KMS-11 (cell line): Measurements from ENCODE around the gene PPP4C.

Experiments used
- H2AFZ ChIP-seq: fragments of 200-600 bp; sonication (generic); 2 replicates; pipeline ENCODE4 v1.6.1; 2016; ENCODE audit warnings: antibody characterized with exemption, mixed run types, low read depth
- H3K27ac ChIP-seq: fragments of 200-600 bp; sonication (generic); 2 replicates; pipeline ENCODE4 v1.6.1; 2016; ENCODE audit warnings: mild to moderate bottlenecking, mixed run types
- H3K27me3 ChIP-seq: fragments of 200-600 bp; sonication (generic); 2 replicates; pipeline ENCODE4 v1.6.1; 2017; ENCODE audit warnings: mild to moderate bottlenecking, low read depth, mixed run types, moderate library complexity; ENCODE audit not compliant: insufficient read depth
- H3K36me3 ChIP-seq: fragments of 200-600 bp; sonication (generic); 2 replicates; pipeline ENCODE4 v1.6.1; 2017; ENCODE audit warnings: mild to moderate bottlenecking, mixed run types; ENCODE audit not compliant: insufficient read depth
- H3K4me1 ChIP-seq: fragments of 200-600 bp; sonication (generic); 2 replicates; pipeline ENCODE4 v1.6.1; 2016; ENCODE audit warnings: mild to moderate bottlenecking, low read depth, mixed run types; ENCODE audit not compliant: poor library complexity, severe bottlenecking
- H3K4me2 ChIP-seq: fragments of 200-600 bp; sonication (generic); 2 replicates; pipeline ENCODE4 v1.7.0; 2016; ENCODE audit warnings: mild to moderate bottlenecking, mixed run types
- H3K4me3 ChIP-seq: fragments of 200-600 bp; sonication (generic); IDR thresholded peaks from 2 replicates; pipeline ENCODE4 v1.6.1; 2017; ENCODE audit warnings: low read depth, low read length, mixed read lengths; ENCODE audit not compliant: insufficient read depth
- H3K79me2 ChIP-seq: fragments of 200-600 bp; sonication (generic); 2 replicates; pipeline ENCODE4 v1.6.1; 2016; ENCODE audit warnings: low read depth, mixed run types; ENCODE audit not compliant: insufficient read depth
- H3K9ac ChIP-seq: fragments of 200-600 bp; sonication (generic); 2 replicates; pipeline ENCODE4 v1.6.1; 2016; ENCODE audit warnings: mild to moderate bottlenecking, mixed run types
- H4K20me1 ChIP-seq: fragments of 200-600 bp; sonication (generic); 2 replicates; pipeline ENCODE4 v1.6.1; 2016; ENCODE audit warnings: mild to moderate bottlenecking, mixed run types; ENCODE audit not compliant: insufficient read depth
- CTCF ChIP-seq: fragments of 200-600 bp; sonication (generic); conservative IDR thresholded peaks from 2 replicates; pipeline ENCODE4 v1.6.1; 2017; ENCODE audit warnings: low read depth, mild to moderate bottlenecking, antibody characterized with exemption, low read length, moderate library complexity, mixed read lengths

The PPP4C gene

GRCh38 chr16:30082545-30083090 is 6.8 kb downstream of the PPP4C start:
- Histone ChIP-seq H3K79me2 (peaks cover 23% of the 10 kb centered on the region), H3K27me3 (no peaks in the 10 kb centered on the region), H3K4me2 (no peak overlapping the region), H3K4me3 (no peak overlapping the region), H3K36me3 (peaks cover 3% of the 10 kb centered on the region; the same call in 1 of the 2 replicates), H4K20me1 (no peaks in the 10 kb centered on the region), H3K4me1 (peaks cover 5% of the 10 kb centered on the region), H3K9ac (no peak overlapping the region), H3K27ac (no peak overlapping the region), H2AFZ (no peak overlapping the region)
- no peak for TF ChIP-seq CTCF

DNA sequence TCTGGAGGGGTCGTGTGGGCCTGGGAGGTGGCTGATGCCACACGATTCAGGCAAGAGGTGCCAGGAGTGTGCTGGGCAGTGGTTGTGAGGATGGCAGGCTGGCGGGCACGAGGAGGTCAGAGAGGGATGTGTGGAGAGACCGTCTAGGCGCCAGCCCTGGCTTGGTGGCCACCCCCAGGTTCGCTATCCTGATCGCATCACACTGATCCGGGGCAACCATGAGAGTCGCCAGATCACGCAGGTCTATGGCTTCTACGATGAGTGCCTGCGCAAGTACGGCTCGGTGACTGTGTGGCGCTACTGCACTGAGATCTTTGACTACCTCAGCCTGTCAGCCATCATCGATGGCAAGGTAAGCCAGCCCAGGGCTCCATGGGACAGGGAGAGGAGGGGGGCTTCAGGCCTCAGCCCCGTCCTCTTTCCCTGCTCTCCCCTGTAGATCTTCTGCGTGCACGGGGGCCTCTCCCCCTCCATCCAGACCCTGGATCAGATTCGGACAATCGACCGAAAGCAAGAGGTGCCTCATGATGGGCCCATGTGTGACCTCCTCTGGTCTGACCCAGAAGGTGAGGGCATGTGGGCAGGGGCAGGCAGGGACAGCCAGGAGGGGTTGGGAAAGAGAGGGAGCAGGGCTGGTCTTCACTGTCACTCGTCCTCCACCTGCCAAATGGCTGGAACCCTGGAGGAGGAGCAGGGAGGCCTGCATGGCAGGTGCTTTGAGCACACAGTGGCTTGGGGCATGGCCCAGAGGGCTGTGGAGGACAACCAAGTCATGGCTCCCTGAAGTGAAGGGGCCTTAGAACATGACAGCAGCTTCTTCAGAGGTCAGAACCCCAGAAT is 7.6 kb downstream of the PPP4C start:
- H3K79me2 ChIP-seq, result peaks cover 15% of the 10 kb centered on the region
- H3K36me3 ChIP-seq, result peaks cover 3% of the 10 kb centered on the region; the same call in 1 of the 2 replicates
- H3K4me1 ChIP-seq, result peaks cover 7% of the 10 kb centered on the region
- H3K27ac ChIP-seq, result no peak overlapping the region
- no peak overlapping the region for H3K4me2 ChIP-seq
- H3K9ac ChIP-seq, result no peak overlapping the region
- H3K27me3 ChIP-seq, result no peaks in the 10 kb centered on the region
- no peak overlapping the region for H2AFZ ChIP-seq
- no peak for TF ChIP-seq CTCF
- no peak overlapping the region for H3K4me3 ChIP-seq
- H4K20me1 ChIP-seq, result no peaks in the 10 kb centered on the region

DNA sequence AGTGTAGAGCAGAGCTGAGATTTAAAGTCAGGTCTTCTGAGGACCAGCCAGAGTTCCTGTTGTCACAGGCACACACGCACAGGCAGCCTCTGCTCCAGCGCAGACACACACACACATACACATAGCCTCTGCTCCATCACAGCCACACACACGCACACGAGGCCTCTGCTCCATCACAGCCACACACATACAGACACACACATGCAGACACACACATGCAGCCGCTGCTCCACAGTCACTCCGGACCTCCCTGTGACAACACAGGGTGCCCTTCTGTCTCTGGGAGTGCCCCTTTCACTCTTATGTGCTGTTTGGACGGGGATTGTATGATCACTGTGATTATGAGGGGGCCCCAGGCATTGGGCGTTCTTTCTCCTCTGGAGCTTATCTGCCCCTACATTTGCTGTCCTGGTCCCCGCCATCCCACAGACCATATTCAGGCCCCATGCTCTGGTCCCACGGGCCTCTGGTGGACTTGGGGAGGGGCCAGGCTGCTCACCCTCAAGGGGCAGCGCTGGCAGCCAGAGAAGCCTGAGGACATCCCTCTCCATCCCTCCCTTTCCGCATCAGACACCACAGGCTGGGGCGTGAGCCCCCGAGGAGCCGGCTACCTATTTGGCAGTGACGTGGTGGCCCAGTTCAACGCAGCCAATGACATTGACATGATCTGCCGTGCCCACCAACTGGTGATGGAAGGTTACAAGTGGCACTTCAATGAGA is 8.5 kb downstream of the PPP4C start:
- Histone ChIP-seq H4K20me1 (no peaks in the 10 kb centered on the region), H3K36me3 (peaks cover 3% of the 10 kb centered on the region; the same call in 1 of the 2 replicates), H3K27me3 (no peaks in the 10 kb centered on the region), H3K27ac (no peak overlapping the region), H3K79me2 (peaks cover 8% of the 10 kb centered on the region; the same call in 1 of the 2 replicates), H2AFZ (no peak overlapping the region), H3K4me3 (no peak overlapping the region), H3K4me2 (no peak overlapping the region), H3K4me1 (peaks cover 7% of the 10 kb centered on the region), H3K9ac (no peak overlapping the region)
- TF ChIP-seq CTCF, result no peak

- Histone ChIP-seq H3K27me3 (no peaks in the 10 kb centered on the region), H3K4me2 (no peak overlapping the region), H3K9ac (no peak overlapping the region), H3K4me1 (peaks cover 7% of the 10 kb centered on the region), H3K27ac (no peak overlapping the region), H3K79me2 (peaks cover 3% of the 10 kb centered on the region; the same call in 1 of the 2 replicates), H4K20me1 (no peaks in the 10 kb centered on the region), H3K36me3 (peaks cover 2% of the 10 kb centered on the region; the same call in 1 of the 2 replicates), H3K4me3 (no peak overlapping the region), H2AFZ (no peak overlapping the region)
- no peak for TF ChIP-seq CTCF
Measured at GRCh38 chr16:30084816-30085159, 9.0 kb downstream of the PPP4C start.
